ENCODE results near the gene SPINK1. TPM values are rescaled to one million over a fixed set of nuclear protein-coding genes. Genes with fewer than 3 reads are reported as not detected.

SPINK1 gene
- total and polyA plus RNA-seq, 2 of the 4 experiments (the other 2 are of a cell fraction) = not detected

DNA sequence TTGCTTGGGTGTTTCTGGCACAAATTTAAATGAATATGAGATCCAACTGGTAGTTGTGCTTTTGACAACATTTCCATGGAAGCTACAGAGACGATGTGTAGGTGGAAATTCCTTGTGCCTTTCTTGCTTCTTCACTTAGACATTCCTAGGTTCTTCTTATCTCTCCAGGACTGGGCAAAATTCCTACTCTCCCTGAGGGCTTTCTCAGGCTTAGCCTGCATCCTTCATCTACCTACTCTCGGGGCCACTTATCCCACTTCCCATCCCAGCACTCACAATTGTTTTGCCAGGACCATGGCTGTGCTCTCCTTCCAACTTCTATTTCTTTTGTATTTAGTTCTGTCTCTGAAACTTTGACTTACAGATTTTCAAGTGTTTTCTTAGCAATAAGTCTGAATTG is 17.8 kb upstream of the SPINK1 start:
- Histone ChIP-seq H3K4me3 (ENCODE audit: insufficient read depth, low read depth, low read length) (no peak overlapping the region), H4K8ac (ENCODE audit: low read depth in 2 of 2, low read length in 2 of 2) (no peak overlapping the region), H3K56ac (ENCODE audit: extremely low read depth, insufficient read depth, low read length) (no peak overlapping the region), H3K18ac (ENCODE audit: low read depth, low read length) (no peak overlapping the region), H2BK20ac (ENCODE audit: low read depth, low read length) (no peak overlapping the region), H3K27me3 (ENCODE audit: control insufficient read depth, insufficient read depth, low read length) (no peaks in the 10 kb centered on the region), H3K9me1 (ENCODE audit: insufficient read depth, low read length) (no peaks in the 10 kb centered on the region), H3K9ac (ENCODE audit: low read depth, low read length) (no peak overlapping the region), H3K79me1 (ENCODE audit: low read depth in 1 of 2, low read length in 2 of 2) (no peaks in the 10 kb centered on the region), H3K9me3 (ENCODE audit: control insufficient read depth, insufficient read depth, low read length) (no peaks in the 10 kb centered on the region), H2AFZ (replicated peaks; ENCODE audit: low read length, poor library complexity) (no peak overlapping the region), H2BK15ac (ENCODE audit: low read depth, low read length) (no peak overlapping the region), H2AK5ac (ENCODE audit: low read depth, low read length) (no peak overlapping the region), H3K4me2 (ENCODE audit: low read depth, low read length) (no peak overlapping the region), H3K4me1 (ENCODE audit: control insufficient read depth, insufficient read depth, low read length) (no peaks in the 10 kb centered on the region), H3K27ac (ENCODE audit: insufficient read depth, low read length) (no peak overlapping the region), H4K5ac (ENCODE audit: low read depth, low read length) (no peak overlapping the region), H4K91ac (ENCODE audit: insufficient read depth, low read depth, low read length) (no peak overlapping the region), H3K23ac (ENCODE audit: low read depth, low read length) (no peak overlapping the region), H3K36me3 (ENCODE audit: control insufficient read depth, insufficient read depth, low read length) (no peaks in the 10 kb centered on the region), H3K14ac (replicated peaks; ENCODE audit: low read depth, low read length) (no peak overlapping the region), H3K4ac (ENCODE audit: low read depth, low read length) (no peak overlapping the region), H2BK120ac (ENCODE audit: low read depth, low read length) (no peak overlapping the region), H2BK5ac (ENCODE audit: low read depth, low read length, poor library complexity, severe bottlenecking) (no peak overlapping the region), H4K20me1 (ENCODE audit: insufficient read depth, low read length) (no peaks in the 10 kb centered on the region), H2AK9ac (replicated peaks; ENCODE audit: low read depth, low read length, poor library complexity) (no peak overlapping the region)
- POLR2A ChIA-PET (ENCODE audit: unreplicated experiment) = interaction anchor here (0.6 kb wide), 1 partner anchor 549 kb away, joined by 3 read pairs; no protein-coding TSS in a partner anchor
- intact Hi-C loops (cut with micrococcal nuclease) (no loop called here), in situ Hi-C loops (cut with MboI; ENCODE audit: low sequenced_read_pairs) (no loop called here), dilution Hi-C loops (cut with HindIII; ENCODE audit: low sequenced_read_pairs, unreplicated experiment) (no loop called here)
- BruUV-seq (replicated peaks) = no TSS peak
- DNase-seq (no peak), ATAC-seq (ENCODE audit: low read depth) (no peak)
- TF ChIP-seq, protein P1, sequence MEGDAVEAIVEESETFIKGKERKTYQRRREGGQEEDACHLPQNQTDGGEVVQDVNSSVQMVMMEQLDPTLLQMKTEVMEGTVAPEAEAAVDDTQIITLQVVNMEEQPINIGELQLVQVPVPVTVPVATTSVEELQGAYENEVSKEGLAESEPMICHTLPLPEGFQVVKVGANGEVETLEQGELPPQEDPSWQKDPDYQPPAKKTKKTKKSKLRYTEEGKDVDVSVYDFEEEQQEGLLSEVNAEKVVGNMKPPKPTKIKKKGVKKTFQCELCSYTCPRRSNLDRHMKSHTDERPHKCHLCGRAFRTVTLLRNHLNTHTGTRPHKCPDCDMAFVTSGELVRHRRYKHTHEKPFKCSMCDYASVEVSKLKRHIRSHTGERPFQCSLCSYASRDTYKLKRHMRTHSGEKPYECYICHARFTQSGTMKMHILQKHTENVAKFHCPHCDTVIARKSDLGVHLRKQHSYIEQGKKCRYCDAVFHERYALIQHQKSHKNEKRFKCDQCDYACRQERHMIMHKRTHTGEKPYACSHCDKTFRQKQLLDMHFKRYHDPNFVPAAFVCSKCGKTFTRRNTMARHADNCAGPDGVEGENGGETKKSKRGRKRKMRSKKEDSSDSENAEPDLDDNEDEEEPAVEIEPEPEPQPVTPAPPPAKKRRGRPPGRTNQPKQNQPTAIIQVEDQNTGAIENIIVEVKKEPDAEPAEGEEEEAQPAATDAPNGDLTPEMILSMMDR (conservative IDR thresholded peaks at IDR 0.05; ENCODE audit: low read depth, low read length) = no peak
- no peak for TF ChIP-seq RFX5 (IDR thresholded peaks at IDR 0.05; ENCODE audit: low read depth, low read length)
- no peak for TF ChIP-seq FOS (IDR thresholded peaks at IDR 0.05; ENCODE audit: low read depth, low read length)
- TF ChIP-seq POLR2A (IDR thresholded peaks at IDR 0.05; ENCODE audit: low read depth, low read length) = no peak
- TF ChIP-seq RAD21 (IDR thresholded peaks at IDR 0.05; ENCODE audit: low read length) = no peak
- TF ChIP-seq CEBPB (IDR thresholded peaks at IDR 0.05; ENCODE audit: low read depth, low read length) = no peak
- no peak for TF ChIP-seq MAZ (IDR thresholded peaks at IDR 0.05; ENCODE audit: borderline replicate concordance, low read depth, low read length)
- no peak for TF ChIP-seq NFE2L2 (IDR thresholded peaks at IDR 0.05; ENCODE audit: low read depth, low read length)
- CTCF ChIA-PET = no interaction called here
- no CpG with 5 or more reads among the region's 2 CpGs for WGBS, 2 experiments (ENCODE audit: extremely low coverage in 2 of 2, insufficient read length in 1 of 2)
